Gastrocnemius medialis (tissue), 4 donors: ENCODE data around the gene RCN2.

Experiments
- CTCF ChIP-seq, 5 experiments: fragments of 450-650 bp in 3 of 5; fragments of 200-600 bp in 2 of 5; sonication (generic) in 2 of 5; IDR thresholded peaks in 4 of 5; conservative IDR thresholded peaks in 1 of 5; 1 replicate in 4 of 5; 2 replicates in 1 of 5; pipeline ENCODE4 v1.5.1; 2016 to 2019; ENCODE audit warnings: antibody characterized with exemption in 5 of 5, mild to moderate bottlenecking in 3 of 5, moderate library complexity in 3 of 5
- POLR2A ChIP-seq, 2 donors: fragments of 450-650 bp; IDR thresholded peaks; one replicate each; pipeline ENCODE4 v1.6.1; 2017; ENCODE audit warnings: antibody characterized with exemption in 2 of 2, mild to moderate bottlenecking in 2 of 2, moderate library complexity in 2 of 2

- no peak for TF ChIP-seq CTCF (IDR thresholded peaks at IDR 0.05 in 4 of 5, conservative IDR thresholded peaks at IDR 0.05 in 1 of 5)
- no peak for TF ChIP-seq POLR2A (IDR thresholded peaks at IDR 0.05)
Observed at GRCh38 chr15:76979996-76980520, 48.5 kb downstream of the RCN2 start.
